ENCODE measurements around the gene ANKRD6.

The ANKRD6 gene

GRCh38 chr6:89644864-89645263 is 211.9 kb downstream of the ANKRD6 start:
- H3K36me3 ChIP-seq (ENCODE audit: low read length) = peaks cover 18% of the 10 kb centered on the region; the same call in 1 of the 2 replicates
- no peak overlapping the region for H3K9ac ChIP-seq (ENCODE audit: low read length)
- H2AFZ ChIP-seq (ENCODE audit: low read depth, low read length, severe bottlenecking) = no peak overlapping the region
- no peaks in the 10 kb centered on the region for H4K20me1 ChIP-seq (ENCODE audit: low read depth, low read length)
- H3K4me3 ChIP-seq (ENCODE audit: insufficient read depth, low read length, poor library complexity, severe bottlenecking) = no peak overlapping the region
- no peaks in the 10 kb centered on the region for H3K9me3 ChIP-seq (ENCODE audit: insufficient read depth, low read length)
- H3K27ac ChIP-seq (ENCODE audit: low read depth, low read length) = no peak overlapping the region
- peaks cover 8% of the 10 kb centered on the region; the same call in 1 of the 2 replicates for H3K79me2 ChIP-seq (ENCODE audit: insufficient read depth, low read length)
- H3K9me2 ChIP-seq (replicated peaks; ENCODE audit: insufficient read depth, low read length) = no peaks in the 10 kb centered on the region
- no peak overlapping the region for H3K4me2 ChIP-seq (ENCODE audit: low read depth, low read length, poor library complexity, severe bottlenecking)
- TF ChIP-seq EZH2phosphoT487 (conservative IDR thresholded peaks at IDR 0.05; ENCODE audit: low read length) = no peak
- no peak for TF ChIP-seq CTCF (IDR thresholded peaks at IDR 0.05; ENCODE audit: insufficient read depth, low read length, poor library complexity, severe bottlenecking)
- H3K27me3 ChIP-seq (ENCODE audit: low read length) = no peaks in the 10 kb centered on the region
- peaks cover 9% of the 10 kb centered on the region for H3F3A ChIP-seq (ENCODE audit: insufficient read depth)

GRCh38 chr6:89649682-89650081 is 216.7 kb downstream of the ANKRD6 start:
- H3K4me3 ChIP-seq (ENCODE audit: insufficient read depth, low read length, poor library complexity, severe bottlenecking) = no peak overlapping the region
- H3K27me3 ChIP-seq (ENCODE audit: low read length) = no peaks in the 10 kb centered on the region
- H3K4me2 ChIP-seq (ENCODE audit: low read depth, low read length, poor library complexity, severe bottlenecking) = no peak overlapping the region
- no peaks in the 10 kb centered on the region for H3K9me3 ChIP-seq (ENCODE audit: insufficient read depth, low read length)
- no peak overlapping the region for H2AFZ ChIP-seq (ENCODE audit: low read depth, low read length, severe bottlenecking)
- H3K36me3 ChIP-seq (ENCODE audit: low read length) = peaks cover 26% of the 10 kb centered on the region; the same call in 1 of the 2 replicates
- H3K9ac ChIP-seq (ENCODE audit: low read length) = no peak overlapping the region
- H4K20me1 ChIP-seq (ENCODE audit: low read depth, low read length) = no peaks in the 10 kb centered on the region
- 0 out of 2 replicates have a peak, but pooled peaks cover 3% of the 10 kb centered on the region for H3F3A ChIP-seq (ENCODE audit: insufficient read depth)
- TF ChIP-seq EZH2phosphoT487 (conservative IDR thresholded peaks at IDR 0.05; ENCODE audit: low read length) (no peak), CTCF (IDR thresholded peaks at IDR 0.05; ENCODE audit: insufficient read depth, low read length, poor library complexity, severe bottlenecking) (no peak)
- H3K9me2 ChIP-seq (replicated peaks; ENCODE audit: insufficient read depth, low read length) = no peaks in the 10 kb centered on the region
- no peaks in the 10 kb centered on the region for H3K79me2 ChIP-seq (ENCODE audit: insufficient read depth, low read length)
- H3K27ac ChIP-seq (ENCODE audit: low read depth, low read length) = no peak overlapping the region

GRCh38 chr6:89650579-89650978 is 217.6 kb downstream of the ANKRD6 start:
- H2AFZ ChIP-seq (ENCODE audit: low read depth, low read length, severe bottlenecking) = no peak overlapping the region
- H3F3A ChIP-seq (ENCODE audit: insufficient read depth) = 0 out of 2 replicates have a peak, but pooled peaks cover 3% of the 10 kb centered on the region
- no peak overlapping the region for H3K4me3 ChIP-seq (ENCODE audit: insufficient read depth, low read length, poor library complexity, severe bottlenecking)
- H4K20me1 ChIP-seq (ENCODE audit: low read depth, low read length) = no peaks in the 10 kb centered on the region
- TF ChIP-seq EZH2phosphoT487 (conservative IDR thresholded peaks at IDR 0.05; ENCODE audit: low read length) (no peak), CTCF (IDR thresholded peaks at IDR 0.05; ENCODE audit: insufficient read depth, low read length, poor library complexity, severe bottlenecking) (no peak)
- no peak overlapping the region for H3K4me2 ChIP-seq (ENCODE audit: low read depth, low read length, poor library complexity, severe bottlenecking)
- H3K36me3 ChIP-seq (ENCODE audit: low read length) = peaks cover 30% of the 10 kb centered on the region; the same call in 1 of the 2 replicates
- H3K27ac ChIP-seq (ENCODE audit: low read depth, low read length) = no peak overlapping the region
- no peaks in the 10 kb centered on the region for H3K79me2 ChIP-seq (ENCODE audit: insufficient read depth, low read length)
- H3K9ac ChIP-seq (ENCODE audit: low read length) = no peak overlapping the region
- H3K27me3 ChIP-seq (ENCODE audit: low read length) = no peaks in the 10 kb centered on the region
- no peaks in the 10 kb centered on the region for H3K9me2 ChIP-seq (replicated peaks; ENCODE audit: insufficient read depth, low read length)
- no peaks in the 10 kb centered on the region for H3K9me3 ChIP-seq (ENCODE audit: insufficient read depth, low read length)
